Hematopoietic multipotent progenitor cell treated with erythropoietin and hydrocortisone succinate and interleukin-3 and kit ligand, for 4 days (in vitro differentiated cells): ENCODE measurements around the gene CRIP2.

ENCODE experiments used
- DNase-seq: peaks from one replicate; pipeline ENCODE4 v3.0.0-alpha.2; 2015

CRIP2 gene

DNA sequence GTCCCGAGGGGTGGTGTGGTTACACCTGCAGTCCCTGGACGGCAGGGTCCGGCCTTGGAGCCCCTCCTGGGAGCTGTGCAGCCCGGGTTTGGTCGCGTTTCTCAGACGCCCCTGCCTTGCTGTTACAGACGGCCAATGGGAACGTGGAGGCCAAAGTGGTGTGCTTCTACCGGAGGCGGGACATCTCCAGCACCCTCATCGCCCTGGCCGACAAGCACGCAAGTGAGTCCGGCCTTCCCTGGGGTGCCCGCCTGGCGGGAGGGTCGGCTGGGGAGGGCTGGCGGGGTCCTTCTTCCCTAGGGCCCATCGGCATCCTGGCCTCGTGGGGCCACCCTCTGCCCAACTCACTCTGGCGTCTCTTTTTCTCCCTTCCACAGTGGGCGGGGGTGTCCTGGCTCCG lies 29.3 kb upstream of the CRIP2 start:
- DNase-seq, result no peak

DNA sequence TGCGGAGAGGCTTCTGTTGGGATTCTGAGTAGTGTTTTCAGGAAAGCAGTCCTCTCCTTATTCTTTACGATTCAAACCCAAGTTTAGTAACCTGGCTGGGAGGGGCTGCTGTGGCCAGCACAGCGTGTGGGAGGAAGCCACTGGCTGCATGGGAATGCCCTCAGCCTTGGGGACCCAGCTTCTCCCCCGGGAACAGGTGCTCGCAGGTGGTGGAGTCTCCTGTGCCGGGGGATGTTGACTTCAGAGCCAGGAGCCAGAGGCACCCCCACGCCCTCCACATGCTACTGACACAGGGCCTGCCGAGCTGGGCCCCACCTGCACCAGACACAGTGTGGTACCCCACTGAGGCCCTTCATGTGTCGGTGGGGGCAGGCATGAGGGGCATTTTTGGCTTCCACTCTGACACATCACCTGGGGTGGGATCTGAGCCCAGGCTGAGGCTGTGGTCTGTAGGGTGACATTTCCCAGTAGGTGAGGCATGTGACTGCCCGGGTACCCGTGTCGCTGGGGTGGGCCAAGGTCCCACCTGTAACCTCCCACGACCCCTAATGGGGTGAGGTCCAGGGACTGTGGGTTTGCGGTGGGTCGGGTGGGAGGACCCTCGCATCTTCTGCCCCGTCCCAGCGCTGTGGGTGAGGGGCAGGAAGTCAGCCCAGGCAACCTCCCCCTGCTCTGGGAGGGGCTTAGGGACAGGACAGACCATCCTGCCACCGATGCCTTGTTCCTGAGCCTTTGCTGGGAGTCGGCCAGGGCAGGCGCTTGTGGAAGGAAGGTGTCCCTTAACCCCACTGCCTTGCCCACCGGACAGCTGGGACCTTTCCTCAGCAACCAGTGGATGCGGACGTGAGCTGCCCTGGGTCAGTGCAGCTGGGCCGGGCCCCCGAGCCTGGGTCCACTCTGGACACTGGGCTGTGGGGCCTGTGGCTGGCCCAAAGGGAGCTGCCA lies 28.4 kb upstream of the CRIP2 start:
- no peak for DNase-seq

DNA sequence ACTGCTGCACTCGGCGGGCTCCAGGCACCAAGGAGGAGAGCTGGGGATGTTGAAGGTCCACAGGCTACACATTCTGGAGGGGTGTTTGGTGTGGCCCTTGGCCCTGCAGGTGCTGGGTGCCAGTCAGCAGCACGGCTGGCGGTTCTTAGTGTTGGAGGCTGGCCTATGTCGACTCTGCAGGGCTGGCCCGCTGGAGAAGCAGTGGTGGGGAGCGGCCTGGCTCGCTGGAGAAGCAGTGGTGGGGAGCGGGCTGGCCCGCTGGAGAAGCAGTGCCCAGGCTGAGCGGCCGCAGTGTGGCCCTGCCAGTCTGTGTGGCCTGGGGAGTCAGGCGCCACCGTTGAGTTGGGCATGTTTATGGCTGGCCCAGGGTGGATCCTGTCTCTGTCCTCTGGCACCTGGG lies 27.6 kb upstream of the CRIP2 start:
- DNase-seq, result no peak

DNA sequence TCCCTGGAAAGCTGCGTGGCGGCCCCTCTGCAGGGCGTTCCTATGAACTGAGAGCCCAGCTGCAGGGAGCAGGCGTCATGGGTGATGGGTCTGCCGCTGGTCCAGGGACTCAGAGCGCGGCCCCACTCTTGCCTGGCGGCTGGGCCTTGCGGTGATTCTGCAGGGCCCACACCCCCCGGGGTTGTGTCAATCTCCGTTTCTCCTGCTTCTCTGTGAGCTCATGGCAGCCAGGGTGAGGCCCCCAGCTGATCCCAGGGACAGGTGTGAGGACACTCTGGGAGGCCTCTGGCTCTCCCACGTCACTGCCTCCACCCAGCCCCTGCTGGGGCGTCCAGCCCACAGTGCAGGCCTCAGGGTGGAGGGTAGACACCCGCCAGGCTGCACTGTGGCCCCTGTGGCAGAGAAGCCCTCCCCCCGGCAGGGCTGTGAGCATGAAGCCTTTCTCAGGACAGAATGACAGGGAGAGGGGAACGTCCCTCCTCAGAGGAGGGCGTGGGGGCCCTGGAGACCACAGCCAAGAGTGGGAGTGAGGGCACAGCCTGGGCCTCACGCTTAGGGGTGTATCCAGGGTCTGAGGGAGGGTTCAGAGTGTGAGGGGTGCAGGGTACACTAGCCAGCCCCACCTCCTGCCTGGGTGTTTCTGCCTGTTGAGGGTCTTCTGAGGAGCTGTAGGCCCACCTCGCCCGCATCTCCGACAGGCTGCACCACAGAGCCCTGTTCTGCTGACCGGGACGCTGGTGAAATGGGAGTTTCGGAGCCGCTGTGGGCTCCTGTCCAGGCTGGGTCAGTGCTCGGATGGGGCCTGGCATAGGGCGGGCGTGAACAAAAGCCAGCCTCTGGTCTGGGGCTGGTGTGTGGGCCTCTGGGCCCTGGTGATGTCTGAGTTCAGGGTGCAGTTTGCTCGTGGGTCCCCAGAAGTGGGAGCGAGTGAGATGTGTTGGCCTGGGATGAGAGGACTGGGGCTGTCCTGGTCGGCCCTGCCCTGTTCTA lies 26.7 kb upstream of the CRIP2 start:
- no peak for DNase-seq

DNA sequence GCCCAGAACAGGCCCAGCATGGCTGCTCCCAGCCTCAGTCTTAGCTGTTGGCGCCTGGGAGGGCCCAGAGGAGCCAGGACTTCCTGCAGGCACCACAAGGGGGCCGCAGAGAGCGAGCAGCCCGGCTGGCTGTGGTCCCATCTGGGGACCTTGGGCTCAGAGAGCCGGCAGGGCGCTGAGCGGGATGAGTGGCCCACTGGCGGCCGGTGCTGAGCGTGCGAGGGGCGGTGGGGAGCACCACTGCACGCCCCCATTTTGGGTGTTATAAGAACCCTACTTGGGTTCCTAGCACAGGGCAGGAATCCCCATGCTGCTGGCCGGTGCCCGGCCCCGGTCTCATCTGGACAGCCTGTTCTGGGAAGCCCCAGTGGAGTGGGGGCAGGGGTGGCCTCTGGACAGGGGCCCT lies 25.9 kb upstream of the CRIP2 start:
- peak; percentile 78 for DNase-seq

DNA sequence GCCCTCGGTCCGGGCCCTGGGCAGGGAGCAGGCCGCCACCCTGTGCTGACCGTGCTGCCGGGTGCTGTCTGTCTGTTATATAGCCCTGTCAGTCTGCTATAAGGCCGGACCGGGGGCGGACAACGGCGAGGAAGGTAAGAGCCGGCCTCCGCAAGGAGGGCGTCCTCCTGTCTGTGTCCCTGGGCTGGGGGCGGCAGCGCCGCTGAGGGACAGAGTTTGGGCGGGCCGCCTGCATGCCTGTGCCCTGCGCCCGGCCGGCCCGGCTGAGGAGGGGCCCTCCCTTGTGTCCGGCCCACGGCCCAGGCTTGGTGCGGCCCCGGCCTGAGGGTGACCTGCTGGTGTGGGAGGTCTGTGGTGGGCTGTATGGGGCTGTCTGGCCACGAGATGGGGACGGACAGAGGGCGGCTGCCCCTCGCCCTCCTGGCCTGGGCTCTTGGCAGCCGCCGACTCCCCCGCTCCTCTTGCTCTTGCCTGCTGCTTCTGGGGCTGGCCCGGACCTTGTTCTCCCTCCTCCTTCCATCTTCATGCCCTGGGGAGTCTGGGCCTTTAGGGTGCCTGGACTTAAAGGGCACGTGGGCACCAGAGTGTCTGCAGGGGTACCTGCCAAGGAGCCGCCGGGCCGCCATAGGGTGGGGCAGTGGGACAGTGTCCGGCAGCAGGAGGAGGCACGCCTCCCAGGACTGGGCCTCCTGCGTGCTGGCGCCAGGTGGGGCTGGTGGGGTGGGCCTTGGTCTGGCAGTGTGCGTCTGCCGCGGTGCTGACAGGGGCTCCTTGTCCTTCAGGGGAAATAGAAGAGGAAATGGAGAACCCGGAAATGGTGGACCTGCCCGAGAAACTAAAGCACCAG lies 25.1 kb upstream of the CRIP2 start:
- DNase-seq, result no peak

DNA sequence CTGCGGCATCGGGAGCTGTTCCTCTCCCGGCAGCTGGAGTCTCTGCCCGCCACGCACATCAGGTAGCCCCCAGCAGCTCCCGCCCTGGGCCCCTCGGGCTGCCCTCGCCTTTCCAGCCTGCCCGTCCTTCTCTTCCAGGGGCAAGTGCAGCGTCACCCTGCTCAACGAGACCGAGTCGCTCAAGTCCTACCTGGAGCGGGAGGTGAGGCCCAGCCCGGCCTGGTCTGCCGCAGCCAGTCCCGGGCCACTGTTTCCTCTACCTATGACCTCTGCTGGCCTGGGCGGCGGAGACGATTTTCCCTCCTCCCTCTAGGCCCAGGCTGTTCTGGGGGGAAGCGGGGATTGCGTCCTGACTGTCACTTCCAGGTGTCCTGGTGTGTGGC lies 24.5 kb upstream of the CRIP2 start:
- DNase-seq, result no peak

DNA sequence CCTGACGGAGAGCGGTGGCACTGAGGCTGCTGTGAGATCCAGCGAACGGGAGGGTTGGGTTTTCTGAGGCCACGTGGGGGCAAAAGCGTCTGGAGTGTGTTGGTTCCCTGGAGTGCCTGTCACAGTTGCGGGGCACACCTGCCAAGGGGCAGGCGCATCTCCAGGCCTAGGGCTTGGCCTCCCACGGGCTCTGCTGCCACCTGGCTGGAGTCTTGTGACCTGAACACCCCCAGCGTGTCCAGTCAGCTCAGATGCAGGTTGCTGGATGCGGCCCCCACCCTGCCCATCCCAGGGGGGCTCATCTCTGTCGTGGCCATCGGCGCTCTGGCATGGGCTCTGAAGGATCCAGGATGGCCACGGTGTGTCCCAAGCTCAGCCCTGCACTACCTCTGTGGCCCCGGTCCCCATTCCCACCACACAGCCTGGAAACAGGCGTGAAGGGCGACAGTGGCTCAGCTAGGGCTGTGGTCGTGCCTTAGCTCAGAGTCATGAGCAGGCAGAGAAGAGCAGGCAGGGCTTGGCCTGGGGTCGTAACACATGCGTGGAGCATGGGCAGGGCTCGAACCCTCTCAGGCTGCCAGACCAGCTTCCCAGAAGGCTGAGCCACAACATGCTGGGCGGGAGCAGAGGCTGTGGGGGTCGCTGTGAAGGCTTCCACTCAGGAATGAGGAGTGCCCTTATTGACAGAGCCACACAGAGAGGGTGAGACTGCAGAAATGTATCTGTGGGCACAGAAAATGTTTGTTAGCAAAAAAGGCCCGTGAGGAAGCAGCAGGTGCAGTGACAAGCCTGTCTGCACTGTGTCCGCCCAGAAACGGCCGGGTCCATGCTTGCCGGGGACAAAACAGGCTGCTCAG lies 23.5 kb upstream of the CRIP2 start:
- no peak for DNase-seq

DNA sequence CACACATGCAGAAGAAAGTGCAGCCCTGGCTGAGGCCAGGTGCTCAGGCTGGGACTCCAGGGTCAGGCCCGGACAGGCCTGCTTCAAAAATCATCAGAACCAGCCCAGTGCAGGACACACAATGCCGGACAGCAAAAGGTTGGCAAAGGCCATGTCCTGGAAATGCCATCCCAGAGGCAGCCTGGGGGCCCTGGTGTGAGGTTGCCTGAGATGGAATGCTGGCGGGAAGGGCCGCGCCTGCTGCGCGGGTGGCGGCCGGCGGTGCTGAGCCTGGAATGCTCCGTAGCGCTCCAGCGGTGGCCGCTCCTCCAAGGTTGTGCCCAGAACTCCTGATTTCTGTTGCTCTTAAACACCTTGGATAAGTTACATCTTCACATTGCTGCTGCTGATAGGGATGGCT lies 21.7 kb upstream of the CRIP2 start:
- DNase-seq, result no peak

DNA sequence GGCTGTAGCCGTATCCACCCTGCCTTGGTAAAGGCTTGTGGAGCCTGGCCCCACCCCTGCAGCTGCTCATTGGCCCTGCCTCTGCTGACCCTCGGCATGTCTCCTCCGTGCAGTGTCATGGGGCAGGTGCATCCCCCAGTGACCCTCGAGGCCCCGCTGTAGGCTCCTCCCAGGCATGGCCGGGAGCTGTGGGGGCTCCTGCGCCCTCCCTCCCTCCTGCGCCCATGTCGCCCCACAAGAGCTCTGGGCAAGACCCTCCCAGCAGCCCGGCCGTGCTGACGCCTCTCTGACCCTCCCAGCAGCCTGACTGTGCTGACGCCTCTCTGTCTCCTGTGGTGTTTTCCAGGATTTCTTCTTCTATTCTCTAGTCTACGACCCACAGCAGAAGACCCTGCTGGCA lies 20.8 kb upstream of the CRIP2 start:
- DNase-seq, result no peak

DNA sequence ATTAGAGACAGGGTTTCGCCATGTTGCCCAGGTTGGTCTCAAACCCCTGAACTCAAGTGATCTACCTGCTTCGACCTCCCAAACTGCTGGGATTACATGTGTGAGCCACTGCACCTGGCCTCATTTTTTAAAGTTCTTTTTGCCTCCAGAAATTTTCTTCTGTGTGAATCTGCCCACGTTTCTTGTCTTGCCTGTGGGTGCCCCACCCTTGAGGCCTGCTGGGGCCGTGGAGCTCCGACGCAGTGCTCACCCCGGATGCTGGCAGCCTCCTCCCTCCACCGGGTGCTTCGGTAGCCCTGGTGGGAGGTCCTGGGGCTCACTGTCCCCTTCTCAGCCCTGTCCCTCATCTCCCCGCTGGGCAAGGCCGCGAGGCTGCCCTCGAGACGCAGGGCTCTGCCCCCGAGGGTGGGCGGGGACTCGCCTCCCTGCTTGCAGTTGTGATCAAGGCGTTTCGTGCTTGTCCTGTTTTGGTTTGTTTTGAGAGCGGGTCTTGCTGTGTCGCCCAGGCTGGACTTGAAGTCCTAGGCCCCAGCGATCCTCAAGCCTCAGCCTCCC lies 19.5 kb upstream of the CRIP2 start:
- no peak for DNase-seq

DNA sequence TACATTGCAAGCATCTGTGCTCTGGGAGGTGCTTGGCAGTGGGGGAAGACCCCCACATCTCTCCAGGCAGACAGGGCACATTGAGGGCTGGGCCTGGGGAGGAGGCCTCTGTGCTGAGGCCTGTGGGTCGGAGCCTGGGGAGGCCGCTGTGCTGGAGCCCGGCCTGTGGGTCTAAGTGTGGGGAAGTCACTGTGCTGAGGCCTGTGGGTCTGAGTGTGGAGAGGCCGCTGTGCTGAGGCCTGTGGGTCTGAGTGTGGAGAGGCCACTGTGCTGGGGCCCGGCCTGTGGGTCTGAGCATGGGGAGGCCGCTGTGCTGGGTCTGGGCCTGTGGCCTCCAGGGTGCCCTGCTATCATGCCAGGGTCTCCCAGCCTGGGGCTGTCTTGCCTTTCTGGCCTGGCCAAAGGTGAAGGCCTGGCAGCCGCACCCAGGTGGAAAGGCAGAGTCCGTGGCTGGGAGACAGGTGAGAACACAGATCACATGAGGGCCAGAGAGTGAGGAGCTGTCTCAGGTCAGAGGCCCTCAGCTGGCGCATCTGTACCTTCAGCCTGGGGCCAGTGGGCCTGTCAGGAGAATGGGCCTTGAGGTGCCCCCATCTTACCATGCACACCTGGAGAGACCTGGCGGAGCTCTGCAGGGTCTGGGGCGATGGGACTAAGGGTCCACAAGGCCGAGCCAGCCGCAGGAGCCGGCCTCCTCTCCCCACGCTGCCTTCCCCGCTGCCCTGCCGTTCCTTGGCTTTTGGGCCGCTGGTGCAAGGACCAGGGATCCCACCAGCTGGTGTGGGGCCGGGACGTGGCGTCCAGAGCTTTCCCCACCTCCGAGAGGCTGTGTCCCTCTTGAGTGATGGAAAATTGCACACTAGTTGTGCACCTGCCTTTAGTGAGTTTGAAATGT lies 18.6 kb upstream of the CRIP2 start:
- DNase-seq, result no peak

DNA sequence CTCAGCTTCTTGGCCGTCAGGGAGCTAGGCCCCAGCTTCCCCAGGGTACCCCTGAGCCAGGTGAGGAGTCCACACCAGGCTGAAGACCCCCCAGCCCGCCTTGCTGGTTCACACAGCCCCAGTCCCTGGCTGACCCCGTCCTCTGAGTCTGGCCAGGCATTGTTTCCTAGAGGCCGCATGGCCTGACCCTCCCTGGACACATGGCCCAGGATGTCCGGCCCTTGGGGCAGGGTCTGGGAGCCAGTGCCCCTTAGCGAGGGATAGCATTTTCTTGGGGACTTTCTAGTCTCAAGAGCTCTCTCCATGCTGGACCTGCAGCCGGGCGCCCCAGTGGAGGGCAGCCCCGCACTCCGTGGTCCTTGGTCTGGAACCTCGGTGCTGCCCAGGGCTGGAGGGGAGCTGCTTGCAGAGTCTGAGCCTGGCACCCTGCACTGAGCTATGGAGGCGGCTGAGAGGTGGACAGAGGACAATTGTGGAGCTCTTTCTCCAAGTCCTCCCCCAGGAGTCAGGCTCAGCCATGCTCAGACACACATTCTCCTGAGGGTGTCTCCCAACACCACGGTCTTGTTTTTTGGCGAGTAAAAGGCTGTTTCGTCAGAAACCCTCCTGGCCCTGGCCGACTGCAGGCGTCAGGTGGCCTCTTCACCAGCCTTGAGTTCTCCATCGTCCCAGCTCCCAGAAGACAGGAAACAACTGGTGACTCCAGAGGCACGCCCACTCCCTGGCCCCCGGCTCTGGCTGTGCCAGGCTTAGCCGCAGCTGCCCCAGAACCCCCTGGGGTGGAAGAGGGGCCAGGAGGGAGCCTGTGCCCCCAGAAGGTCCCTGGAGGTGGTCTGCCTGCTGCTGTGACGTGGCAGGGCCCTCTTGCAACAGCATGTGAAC lies 17.6 kb upstream of the CRIP2 start:
- no peak for DNase-seq

DNA sequence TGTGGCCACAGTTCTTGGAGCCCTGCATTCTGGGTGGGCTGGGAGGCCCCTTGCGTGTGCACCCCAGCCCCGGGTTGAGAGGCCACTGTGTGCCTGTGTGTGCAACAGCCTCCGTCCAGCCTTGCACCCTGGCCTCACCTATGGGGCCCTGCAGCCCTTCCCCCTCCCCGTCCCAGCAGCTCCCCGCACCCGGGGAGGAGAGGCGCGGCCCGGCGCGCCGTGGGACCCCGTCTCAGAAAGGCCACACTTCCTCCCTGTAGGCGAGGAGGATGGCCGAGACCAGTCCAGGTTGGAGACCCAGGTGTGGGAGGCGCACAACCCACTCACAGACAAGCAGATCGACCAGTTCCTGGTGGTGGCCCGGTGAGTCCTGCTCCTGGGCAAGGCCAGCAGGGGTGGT lies 16.6 kb upstream of the CRIP2 start:
- DNase-seq, result no peak

DNA sequence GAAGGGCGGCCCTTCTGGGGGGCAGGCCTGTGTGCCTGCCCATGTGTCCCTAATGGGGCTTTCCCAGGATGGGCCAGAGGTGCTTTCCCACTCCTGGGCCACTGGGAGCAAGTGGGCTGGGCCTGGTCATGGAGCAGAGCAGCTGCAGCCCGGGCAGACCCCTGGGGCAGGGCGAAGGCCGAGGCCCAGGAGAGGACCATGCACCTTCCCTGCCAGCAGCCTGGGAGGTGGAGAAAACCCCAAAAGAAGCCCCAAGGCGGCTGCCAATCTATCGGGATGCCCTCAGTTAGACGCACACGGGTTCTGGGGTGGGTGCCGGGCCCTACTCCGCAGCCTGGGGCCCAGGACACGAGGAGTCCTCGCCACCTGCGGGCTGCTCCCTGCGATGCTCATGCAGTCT lies 16.1 kb upstream of the CRIP2 start:
- DNase-seq, result no peak

DNA sequence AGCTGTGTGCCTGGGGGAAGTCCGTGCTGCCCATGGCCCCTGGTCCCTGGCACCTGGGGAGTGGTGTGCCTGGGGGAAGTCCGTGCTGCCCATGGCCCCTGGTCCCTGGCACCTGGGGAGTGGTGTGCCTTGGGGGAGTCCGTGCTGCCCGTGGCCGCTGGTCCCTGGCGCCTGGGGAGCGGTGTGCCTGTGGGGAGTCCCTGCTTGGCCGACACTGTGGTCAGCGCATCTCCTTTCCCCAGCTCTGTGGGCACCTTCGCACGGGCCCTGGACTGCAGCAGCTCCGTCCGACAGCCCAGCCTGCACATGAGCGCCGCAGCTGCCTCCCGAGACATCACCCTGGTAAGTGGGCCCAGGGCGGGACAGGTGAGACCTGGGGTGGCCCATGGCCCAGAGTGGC lies 14.5 kb upstream of the CRIP2 start:
- no peak for DNase-seq

DNA sequence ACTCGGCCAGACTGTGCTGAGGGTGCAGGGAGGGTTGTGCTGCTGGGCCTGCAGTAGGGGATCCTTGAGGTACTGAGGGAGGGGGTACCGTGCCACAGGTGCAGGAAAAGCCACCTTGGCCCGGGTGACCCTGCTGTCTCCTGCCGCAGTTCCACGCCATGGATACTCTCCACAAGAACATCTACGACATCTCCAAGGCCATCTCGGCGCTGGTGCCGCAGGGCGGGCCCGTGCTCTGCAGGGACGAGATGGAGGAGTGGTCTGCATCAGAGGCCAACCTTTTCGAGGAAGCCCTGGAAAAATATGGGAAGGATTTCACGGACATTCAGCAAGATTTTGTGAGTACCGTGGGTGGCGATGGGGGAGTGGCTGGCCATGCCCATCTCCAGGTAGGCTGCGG lies 14.0 kb upstream of the CRIP2 start:
- DNase-seq, result no peak

DNA sequence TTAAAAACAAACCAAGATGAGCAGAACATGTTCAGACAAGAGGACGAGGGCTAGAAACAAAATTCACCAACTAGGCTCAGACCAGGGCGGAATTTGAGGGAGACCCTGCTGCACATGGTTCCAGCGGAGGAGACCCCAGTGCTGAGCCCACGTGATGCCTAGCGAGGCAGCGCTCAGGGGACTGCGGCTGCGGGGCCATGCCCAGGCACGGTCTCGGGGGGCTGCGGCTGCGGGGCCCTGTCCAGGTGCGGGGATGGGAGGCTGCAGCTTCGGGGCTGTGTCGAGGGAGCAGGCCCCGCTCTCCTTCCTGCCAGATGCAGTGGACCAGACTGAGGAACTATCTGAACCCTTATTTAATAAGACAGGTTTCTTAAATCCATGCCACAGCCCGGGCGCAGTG lies 12.7 kb upstream of the CRIP2 start:
- no peak for DNase-seq

DNA sequence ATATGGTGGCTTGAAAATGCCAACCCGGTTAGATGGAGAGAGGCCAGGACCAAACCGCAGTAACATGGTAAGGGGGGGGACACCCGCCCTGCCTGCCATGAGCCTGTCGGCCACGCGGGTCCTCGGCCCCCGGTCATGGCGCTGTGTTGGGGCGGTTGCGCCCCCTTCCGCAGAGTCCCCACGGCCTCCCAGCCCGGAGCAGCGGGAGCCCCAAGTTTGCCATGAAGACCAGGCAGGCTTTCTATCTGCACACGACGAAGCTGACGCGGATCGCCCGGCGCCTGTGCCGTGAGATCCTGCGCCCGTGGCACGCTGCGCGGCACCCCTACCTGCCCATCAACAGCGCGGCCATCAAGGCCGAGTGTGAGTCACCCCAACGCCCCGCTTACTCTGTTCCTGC lies 10.1 kb upstream of the CRIP2 start:
- no peak for DNase-seq
